Peyer's patch (tissue), 4 donors: ENCODE results near the gene IL12A. TPM values are rescaled to one million over a fixed set of nuclear protein-coding genes. Genes with fewer than 3 reads are reported as not detected.

Source experiments
- DNase-seq, 3 donors: peaks; one replicate each; pipeline ENCODE4 v3.0.0-alpha.2; 2017 to 2019
- H3K27ac ChIP-seq, 4 donors: fragments of 200-600 bp; sonication (generic); one replicate each; pipeline ENCODE4 v1.5.1; 2016 to 2019
- H3K27me3 ChIP-seq, 2 donors: fragments of 200-600 bp; sonication (generic); one replicate each; pipeline ENCODE4 v1.5.1; 2019
- H3K36me3 ChIP-seq, 3 donors: fragments of 200-600 bp; sonication (generic); one replicate each; pipeline ENCODE4 v1.5.1; 2016 to 2019
- H3K4me1 ChIP-seq, 4 donors: fragments of 200-600 bp; sonication (generic); one replicate each; pipeline ENCODE4 v1.5.1; 2016 to 2019
- H3K4me3 ChIP-seq, 4 donors: fragments of 200-600 bp; sonication (generic); 1 replicate in 3 of 4; 2 replicates in 1 of 4; pipeline ENCODE4 v1.5.1; 2016 to 2019; ENCODE audit warnings: mild to moderate bottlenecking in 1 of 4
- H3K9me3 ChIP-seq, 4 donors: fragments of 200-600 bp; sonication (generic); one replicate each; pipeline ENCODE4 v1.5.1; 2016 to 2019; ENCODE audit warnings: mild to moderate bottlenecking in 1 of 4
- POLR2A ChIP-seq, 2 donors: fragments of 450-650 bp; IDR thresholded peaks; one replicate each; pipeline ENCODE4 v1.5.1; 2017; ENCODE audit warnings: antibody characterized with exemption in 2 of 2, mild to moderate bottlenecking in 2 of 2, moderate library complexity in 2 of 2
- total RNA-seq, 4 donors: library from RNA; depleted of rRNA; stranded (reverse); fragments of >200 nt; gene quantifications; one replicate each; pipeline ENCODE4 v1.1.0, GENCODE V29; 2016
- TF ChIP-seq, protein P1 (sequence below), 6 experiments: fragments of 450-650 bp in 4 of 6; fragments of 200-600 bp in 2 of 6; sonication (generic) in 1 of 6; IDR thresholded peaks; one replicate each; pipeline ENCODE4 v1.5.1; 2017 to 2019; ENCODE audit warnings: antibody characterized with exemption in 6 of 6, mild to moderate bottlenecking in 3 of 6, moderate library complexity in 1 of 6

Gene IL12A
- total RNA-seq, 4 donors from 2014 or later, result 1.2 TPM; not detected in 3

- Histone ChIP-seq H3K27ac (no peak overlapping the region), H3K36me3 (no peaks in the 10 kb centered on the region), H3K9me3 (no peaks in the 10 kb centered on the region), H3K4me1 (no peaks in the 10 kb centered on the region), H3K27me3 (no peaks in the 10 kb centered on the region), H3K4me3 (no peak overlapping the region)
- TF ChIP-seq, protein P1, sequence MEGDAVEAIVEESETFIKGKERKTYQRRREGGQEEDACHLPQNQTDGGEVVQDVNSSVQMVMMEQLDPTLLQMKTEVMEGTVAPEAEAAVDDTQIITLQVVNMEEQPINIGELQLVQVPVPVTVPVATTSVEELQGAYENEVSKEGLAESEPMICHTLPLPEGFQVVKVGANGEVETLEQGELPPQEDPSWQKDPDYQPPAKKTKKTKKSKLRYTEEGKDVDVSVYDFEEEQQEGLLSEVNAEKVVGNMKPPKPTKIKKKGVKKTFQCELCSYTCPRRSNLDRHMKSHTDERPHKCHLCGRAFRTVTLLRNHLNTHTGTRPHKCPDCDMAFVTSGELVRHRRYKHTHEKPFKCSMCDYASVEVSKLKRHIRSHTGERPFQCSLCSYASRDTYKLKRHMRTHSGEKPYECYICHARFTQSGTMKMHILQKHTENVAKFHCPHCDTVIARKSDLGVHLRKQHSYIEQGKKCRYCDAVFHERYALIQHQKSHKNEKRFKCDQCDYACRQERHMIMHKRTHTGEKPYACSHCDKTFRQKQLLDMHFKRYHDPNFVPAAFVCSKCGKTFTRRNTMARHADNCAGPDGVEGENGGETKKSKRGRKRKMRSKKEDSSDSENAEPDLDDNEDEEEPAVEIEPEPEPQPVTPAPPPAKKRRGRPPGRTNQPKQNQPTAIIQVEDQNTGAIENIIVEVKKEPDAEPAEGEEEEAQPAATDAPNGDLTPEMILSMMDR (IDR thresholded peaks at IDR 0.05), result no peak
- no peak for TF ChIP-seq POLR2A (IDR thresholded peaks at IDR 0.05)
- DNase-seq, result no peak
Observed at GRCh38 chr3:159964166-159964973, 24.3 kb upstream of the IL12A start.

- Histone ChIP-seq H3K4me1 (no peaks in the 10 kb centered on the region), H3K9me3 (no peaks in the 10 kb centered on the region), H3K36me3 (no peaks in the 10 kb centered on the region), H3K27ac (no peak overlapping the region), H3K4me3 (no peak overlapping the region), H3K27me3 (no peaks in the 10 kb centered on the region)
- no peak for DNase-seq
- TF ChIP-seq, protein P1 (IDR thresholded peaks at IDR 0.05), result no peak
- TF ChIP-seq POLR2A (IDR thresholded peaks at IDR 0.05), result no peak
Observed at GRCh38 chr3:159971311-159971710, 17.3 kb upstream of the IL12A start.

DNA sequence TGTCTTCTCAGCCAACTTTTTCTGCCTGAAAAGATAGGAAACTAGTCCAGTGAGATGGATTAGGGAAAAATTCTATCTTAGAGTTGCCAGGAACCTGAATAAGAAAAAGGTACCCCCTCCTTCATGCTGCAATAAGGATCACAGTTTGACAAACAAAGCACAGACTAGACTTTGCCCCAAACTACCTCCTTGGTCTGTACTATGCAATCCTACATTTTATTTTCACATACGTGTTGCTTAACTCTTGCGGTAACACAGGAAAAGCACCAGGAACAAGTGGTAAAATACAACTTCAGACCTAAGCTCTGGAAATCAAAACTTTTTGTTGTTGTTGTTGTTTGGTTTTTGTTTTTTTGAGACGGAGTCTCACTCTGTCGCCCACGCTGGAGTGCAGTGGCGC lies 11.3 kb upstream of the IL12A start:
- Histone ChIP-seq H3K36me3 (no peaks in the 10 kb centered on the region), H3K27ac (no peak overlapping the region), H3K27me3 (no peaks in the 10 kb centered on the region), H3K4me3 (no peak overlapping the region), H3K4me1 (peaks cover 0 to 5% (median 0%) of the 10 kb centered on the region in 4 donors), H3K9me3 (no peaks in the 10 kb centered on the region)
- no peak for DNase-seq
- no peak for TF ChIP-seq POLR2A (IDR thresholded peaks at IDR 0.05)
- TF ChIP-seq, protein P1 (IDR thresholded peaks at IDR 0.05), result no peak

DNA sequence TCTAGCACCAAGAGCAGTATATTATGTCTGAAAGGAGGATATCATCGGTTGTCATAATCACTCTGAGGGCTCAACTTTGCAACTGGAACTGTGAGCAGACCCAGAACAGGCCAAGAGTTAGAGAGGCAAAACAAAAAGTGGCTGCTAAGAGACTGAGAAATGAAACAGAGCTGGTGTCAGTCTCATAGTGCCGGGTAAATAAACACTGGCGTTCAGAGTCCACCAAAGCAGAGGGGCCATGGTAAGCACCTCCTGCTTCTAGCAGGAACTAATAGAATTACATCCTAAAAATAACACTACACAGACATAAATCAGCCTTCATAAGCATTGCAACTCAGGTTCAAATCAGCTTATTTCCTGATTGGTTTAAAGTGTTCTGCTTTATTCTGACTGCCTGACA lies 10.3 kb upstream of the IL12A start:
- peak overlapping the region in 2 of 4 donors; percentile 3 to 10 for H3K27ac ChIP-seq
- no peak for DNase-seq
- H3K9me3 ChIP-seq, result no peaks in the 10 kb centered on the region
- TF ChIP-seq, protein P1 (IDR thresholded peaks at IDR 0.05), result no peak
- TF ChIP-seq POLR2A (IDR thresholded peaks at IDR 0.05), result no peak
- H3K4me1 ChIP-seq, result peaks cover 0 to 5% (median 0%) of the 10 kb centered on the region in 4 donors
- H3K4me3 ChIP-seq, result no peak overlapping the region
- H3K36me3 ChIP-seq, result no peaks in the 10 kb centered on the region
- no peaks in the 10 kb centered on the region for H3K27me3 ChIP-seq

DNA sequence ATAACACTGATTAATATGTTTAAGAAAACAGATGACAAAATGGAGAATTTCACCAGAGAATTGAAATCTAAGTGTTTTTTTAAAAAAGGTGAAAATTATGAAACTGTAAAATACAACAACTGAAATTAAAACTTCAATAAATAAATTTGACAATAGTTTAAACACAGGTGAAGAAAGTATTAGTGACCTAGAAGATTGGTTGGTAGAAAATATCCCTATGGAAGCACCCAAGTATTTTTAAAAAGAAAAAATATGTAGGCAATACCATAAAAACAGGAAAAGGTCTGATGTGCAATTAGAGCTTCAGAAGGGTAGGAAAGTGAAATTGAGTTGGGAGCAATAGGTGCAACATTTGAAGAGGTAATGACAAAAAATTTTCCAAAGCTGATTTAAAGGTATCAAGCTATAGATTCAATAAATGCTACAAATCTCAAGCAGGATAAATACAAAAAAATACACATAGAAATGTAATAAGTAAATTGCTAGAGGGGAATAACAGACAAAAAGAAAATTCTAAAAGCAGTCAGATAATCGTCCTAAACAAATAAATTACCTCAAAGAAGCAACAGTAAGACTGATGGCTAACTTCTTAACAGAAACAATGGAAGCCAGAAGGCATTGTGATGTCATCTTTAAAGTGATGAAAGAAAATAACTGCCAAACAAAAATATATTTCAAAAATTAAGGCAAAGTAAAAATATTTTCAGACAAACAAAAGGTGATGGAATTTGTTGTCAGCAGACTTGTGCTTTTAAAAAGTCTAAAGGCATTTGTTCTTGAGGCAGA lies 9.5 kb upstream of the IL12A start:
- TF ChIP-seq, protein P1 (IDR thresholded peaks at IDR 0.05), result no peak
- no peak for TF ChIP-seq POLR2A (IDR thresholded peaks at IDR 0.05)
- H3K27me3 ChIP-seq, result no peaks in the 10 kb centered on the region
- peak overlapping the region in 1 of 4 donors; percentile 10 for H3K27ac ChIP-seq
- peaks cover 0 to 5% (median 0%) of the 10 kb centered on the region in 4 donors for H3K4me1 ChIP-seq
- DNase-seq, result no peak
- no peaks in the 10 kb centered on the region for H3K36me3 ChIP-seq
- no peak overlapping the region for H3K4me3 ChIP-seq
- H3K9me3 ChIP-seq, result no peaks in the 10 kb centered on the region
